Neural cell (in vitro differentiated cells): ENCODE data around the gene CALHM6.

Experiments used
- EP300 ChIP-seq: fragments of 450-650 bp; conservative IDR thresholded peaks from 2 replicates; pipeline ENCODE4 v1.6.1; 2014; ENCODE audit warnings: antibody characterized with exemption, mild to moderate bottlenecking, moderate library complexity; ENCODE audit not compliant: poor library complexity, severe bottlenecking
- EZH2 ChIP-seq: fragments of 200-600, 300-800 bp; shearing (Covaris generic), sonication (generic); IDR thresholded peaks from 2 replicates; pipeline ENCODE4 v1.6.1; 2014; ENCODE audit warnings: antibody characterized with exemption, low read length, borderline replicate concordance, mild to moderate bottlenecking; ENCODE audit not compliant: insufficient read depth, poor library complexity, severe bottlenecking
- MXI1 ChIP-seq: fragments of 450-650 bp; conservative IDR thresholded peaks from 2 replicates; pipeline ENCODE4 v1.6.1; 2014; ENCODE audit warnings: antibody characterized with exemption, mild to moderate bottlenecking; ENCODE audit not compliant: poor library complexity, severe bottlenecking
- SMC3 ChIP-seq: fragments of 450-650 bp; conservative IDR thresholded peaks from 2 replicates; pipeline ENCODE4 v1.6.1; 2014; ENCODE audit warnings: antibody characterized with exemption, mild to moderate bottlenecking, moderate library complexity; ENCODE audit not compliant: poor library complexity
- TAF1 ChIP-seq: IDR thresholded peaks from 2 replicates; pipeline ENCODE4 v1.6.1; 2012; ENCODE audit warnings: low read depth
- TF ChIP-seq, protein P1 (sequence below): fragments of 450-650 bp; IDR thresholded peaks from 2 replicates; pipeline ENCODE4 v1.5.1; 2014; ENCODE audit warnings: antibody characterized with exemption, mild to moderate bottlenecking, moderate library complexity; ENCODE audit not compliant: poor library complexity, severe bottlenecking

- TF ChIP-seq, protein P1, sequence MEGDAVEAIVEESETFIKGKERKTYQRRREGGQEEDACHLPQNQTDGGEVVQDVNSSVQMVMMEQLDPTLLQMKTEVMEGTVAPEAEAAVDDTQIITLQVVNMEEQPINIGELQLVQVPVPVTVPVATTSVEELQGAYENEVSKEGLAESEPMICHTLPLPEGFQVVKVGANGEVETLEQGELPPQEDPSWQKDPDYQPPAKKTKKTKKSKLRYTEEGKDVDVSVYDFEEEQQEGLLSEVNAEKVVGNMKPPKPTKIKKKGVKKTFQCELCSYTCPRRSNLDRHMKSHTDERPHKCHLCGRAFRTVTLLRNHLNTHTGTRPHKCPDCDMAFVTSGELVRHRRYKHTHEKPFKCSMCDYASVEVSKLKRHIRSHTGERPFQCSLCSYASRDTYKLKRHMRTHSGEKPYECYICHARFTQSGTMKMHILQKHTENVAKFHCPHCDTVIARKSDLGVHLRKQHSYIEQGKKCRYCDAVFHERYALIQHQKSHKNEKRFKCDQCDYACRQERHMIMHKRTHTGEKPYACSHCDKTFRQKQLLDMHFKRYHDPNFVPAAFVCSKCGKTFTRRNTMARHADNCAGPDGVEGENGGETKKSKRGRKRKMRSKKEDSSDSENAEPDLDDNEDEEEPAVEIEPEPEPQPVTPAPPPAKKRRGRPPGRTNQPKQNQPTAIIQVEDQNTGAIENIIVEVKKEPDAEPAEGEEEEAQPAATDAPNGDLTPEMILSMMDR = no peak
- no peak for TF ChIP-seq MXI1
- TF ChIP-seq EZH2 = no peak
- TF ChIP-seq TAF1 = no peak
- no peak for TF ChIP-seq SMC3
- no peak for TF ChIP-seq EP300
Observed at GRCh38 chr6:116434056-116434725, 27.0 kb upstream of the CALHM6 start.
